Measurements from ENCODE around the gene TKFC.

TKFC gene

GRCh38 chr11:61350803-61351202 is 17.8 kb downstream of the TKFC start:
- Histone ChIP-seq H3K4me3 (ENCODE audit: low read length) (no peak overlapping the region), H3K36me3 (ENCODE audit: control insufficient read depth, insufficient read depth, low read length) (peaks cover 19% of the 10 kb centered on the region), H3K9ac (ENCODE audit: low read length) (no peak overlapping the region), H3K27me3 (ENCODE audit: control insufficient read depth, insufficient read depth, low read length) (no peaks in the 10 kb centered on the region), H3K9me3 (ENCODE audit: control insufficient read depth, low read length) (no peaks in the 10 kb centered on the region), H3K4me1 (ENCODE audit: control insufficient read depth, insufficient read depth, low read length) (peaks cover 22% of the 10 kb centered on the region)

GRCh38 chr11:61352038-61352437 is 19.0 kb downstream of the TKFC start:
- Histone ChIP-seq H3K36me3 (ENCODE audit: control insufficient read depth, insufficient read depth, low read length) (peaks cover 19% of the 10 kb centered on the region), H3K9me3 (ENCODE audit: control insufficient read depth, low read length) (no peaks in the 10 kb centered on the region)

GRCh38 chr11:61353131-61354067 is 20.4 kb downstream of the TKFC start:
- H3K36me3 ChIP-seq (ENCODE audit: control insufficient read depth, insufficient read depth, low read length), result peaks cover 19% of the 10 kb centered on the region
- no peaks in the 10 kb centered on the region for H3K9me3 ChIP-seq (ENCODE audit: control insufficient read depth, low read length)
- no peaks in the 10 kb centered on the region for H3K4me1 ChIP-seq (ENCODE audit: control insufficient read depth, insufficient read depth, low read length)
- no peak overlapping the region for H3K9ac ChIP-seq (ENCODE audit: low read length)
- H3K27me3 ChIP-seq (ENCODE audit: control insufficient read depth, insufficient read depth, low read length), result no peaks in the 10 kb centered on the region
- no peak overlapping the region for H3K4me3 ChIP-seq (ENCODE audit: low read length)

More at GRCh38 chr11:61352038-61352437, 19.0 kb downstream of the TKFC start:
- Histone ChIP-seq H3K9ac (ENCODE audit: low read length) (no peak overlapping the region), H3K4me3 (ENCODE audit: low read length) (no peak overlapping the region), H3K4me1 (ENCODE audit: control insufficient read depth, insufficient read depth, low read length) (peaks cover 10% of the 10 kb centered on the region), H3K27me3 (ENCODE audit: control insufficient read depth, insufficient read depth, low read length) (no peaks in the 10 kb centered on the region)

- peaks cover 13% of the 10 kb centered on the region for H3K36me3 ChIP-seq (ENCODE audit: control insufficient read depth, insufficient read depth, low read length)
- no peaks in the 10 kb centered on the region for H3K9me3 ChIP-seq (ENCODE audit: control insufficient read depth, low read length)
- no peaks in the 10 kb centered on the region for H3K4me1 ChIP-seq (ENCODE audit: control insufficient read depth, insufficient read depth, low read length)
- H3K4me3 ChIP-seq (ENCODE audit: low read length), result no peak overlapping the region
- no peaks in the 10 kb centered on the region for H3K27me3 ChIP-seq (ENCODE audit: control insufficient read depth, insufficient read depth, low read length)
- no peak overlapping the region for H3K9ac ChIP-seq (ENCODE audit: low read length)
These were observed 21.2 kb downstream of the TKFC start for GRCh38 chr11:61354208-61354607.

GRCh38 chr11:61356706-61357105 is 23.7 kb downstream of the TKFC start:
- H3K27me3 ChIP-seq (ENCODE audit: control insufficient read depth, insufficient read depth, low read length), result no peaks in the 10 kb centered on the region
- no peaks in the 10 kb centered on the region for H3K9me3 ChIP-seq (ENCODE audit: control insufficient read depth, low read length)
- peaks cover 6% of the 10 kb centered on the region for H3K36me3 ChIP-seq (ENCODE audit: control insufficient read depth, insufficient read depth, low read length)
- no peak overlapping the region for H3K4me3 ChIP-seq (ENCODE audit: low read length)
- peaks cover 6% of the 10 kb centered on the region for H3K4me1 ChIP-seq (ENCODE audit: control insufficient read depth, insufficient read depth, low read length)
- no peak overlapping the region for H3K9ac ChIP-seq (ENCODE audit: low read length)

- H3K4me3 ChIP-seq (ENCODE audit: low read length), result no peak overlapping the region
- peaks cover 6% of the 10 kb centered on the region for H3K36me3 ChIP-seq (ENCODE audit: control insufficient read depth, insufficient read depth, low read length)
- H3K9ac ChIP-seq (ENCODE audit: low read length), result no peak overlapping the region
- no peaks in the 10 kb centered on the region for H3K27me3 ChIP-seq (ENCODE audit: control insufficient read depth, insufficient read depth, low read length)
- no peaks in the 10 kb centered on the region for H3K9me3 ChIP-seq (ENCODE audit: control insufficient read depth, low read length)
- peaks cover 6% of the 10 kb centered on the region for H3K4me1 ChIP-seq (ENCODE audit: control insufficient read depth, insufficient read depth, low read length)
These were observed 24.3 kb downstream of the TKFC start for GRCh38 chr11:61357233-61357893.

- peaks cover 5% of the 10 kb centered on the region for H3K36me3 ChIP-seq (ENCODE audit: control insufficient read depth, insufficient read depth, low read length)
- no peaks in the 10 kb centered on the region for H3K9me3 ChIP-seq (ENCODE audit: control insufficient read depth, low read length)
- no peak overlapping the region for H3K9ac ChIP-seq (ENCODE audit: low read length)
- no peaks in the 10 kb centered on the region for H3K27me3 ChIP-seq (ENCODE audit: control insufficient read depth, insufficient read depth, low read length)
- H3K4me1 ChIP-seq (ENCODE audit: control insufficient read depth, insufficient read depth, low read length), result peaks cover 7% of the 10 kb centered on the region
- H3K4me3 ChIP-seq (ENCODE audit: low read length), result no peak overlapping the region
These were observed 24.8 kb downstream of the TKFC start for GRCh38 chr11:61357894-61358239.

GRCh38 chr11:61358566-61358965 is 25.5 kb downstream of the TKFC start:
- Histone ChIP-seq H3K4me1 (ENCODE audit: control insufficient read depth, insufficient read depth, low read length) (peaks cover 14% of the 10 kb centered on the region), H3K4me3 (ENCODE audit: low read length) (no peak overlapping the region), H3K27me3 (ENCODE audit: control insufficient read depth, insufficient read depth, low read length) (no peaks in the 10 kb centered on the region), H3K9ac (ENCODE audit: low read length) (no peak overlapping the region), H3K9me3 (ENCODE audit: control insufficient read depth, low read length) (no peaks in the 10 kb centered on the region), H3K36me3 (ENCODE audit: control insufficient read depth, insufficient read depth, low read length) (no peaks in the 10 kb centered on the region)

GRCh38 chr11:61359516-61359915 is 26.5 kb downstream of the TKFC start:
- Histone ChIP-seq H3K9ac (ENCODE audit: low read length) (no peak overlapping the region), H3K36me3 (ENCODE audit: control insufficient read depth, insufficient read depth, low read length) (no peaks in the 10 kb centered on the region), H3K9me3 (ENCODE audit: control insufficient read depth, low read length) (no peaks in the 10 kb centered on the region), H3K4me3 (ENCODE audit: low read length) (no peak overlapping the region), H3K27me3 (ENCODE audit: control insufficient read depth, insufficient read depth, low read length) (no peaks in the 10 kb centered on the region), H3K4me1 (ENCODE audit: control insufficient read depth, insufficient read depth, low read length) (peaks cover 17% of the 10 kb centered on the region)

GRCh38 chr11:61361237-61361740 is 28.3 kb downstream of the TKFC start:
- H3K4me1 ChIP-seq (ENCODE audit: control insufficient read depth, insufficient read depth, low read length), result peaks cover 17% of the 10 kb centered on the region
- no peaks in the 10 kb centered on the region for H3K36me3 ChIP-seq (ENCODE audit: control insufficient read depth, insufficient read depth, low read length)
- peak overlapping the region; percentile 87 for H3K9ac ChIP-seq (ENCODE audit: low read length)
- H3K27me3 ChIP-seq (ENCODE audit: control insufficient read depth, insufficient read depth, low read length), result no peaks in the 10 kb centered on the region
- no peaks in the 10 kb centered on the region for H3K9me3 ChIP-seq (ENCODE audit: control insufficient read depth, low read length)
- peak overlapping the region; percentile 66 for H3K4me3 ChIP-seq (ENCODE audit: low read length)

GRCh38 chr11:61361741-61362541 is 28.9 kb downstream of the TKFC start, which contains the start of the genes CYB561A3 and TMEM138:
Gene CYB561A3 (minus strand): TSS chr11:61361882. CDS start chr11:61356713, 5,169 bp downstream.
Gene TMEM138 (plus strand): TSS chr11:61362374. CDS start chr11:61364391, 2,017 bp downstream.
- H3K36me3 ChIP-seq (ENCODE audit: control insufficient read depth, insufficient read depth, low read length), result no peaks in the 10 kb centered on the region
- H3K9ac ChIP-seq (ENCODE audit: low read length), result peak within 1 kb of the TSS; percentile 87
- peaks cover 17% of the 10 kb centered on the region for H3K4me1 ChIP-seq (ENCODE audit: control insufficient read depth, insufficient read depth, low read length)
- no peaks in the 10 kb centered on the region for H3K9me3 ChIP-seq (ENCODE audit: control insufficient read depth, low read length)
- no peaks in the 10 kb centered on the region for H3K27me3 ChIP-seq (ENCODE audit: control insufficient read depth, insufficient read depth, low read length)
- H3K4me3 ChIP-seq (ENCODE audit: low read length), result peak within 1 kb of the TSS; percentile 66
